ENCODE results near the gene FRG2B.
"Not testable (repeated sequence)": the region's sequence is repeated elsewhere in the genome, so short reads cannot be mapped to it uniquely, and the experiment has no call there.

Gene FRG2B

DNA sequence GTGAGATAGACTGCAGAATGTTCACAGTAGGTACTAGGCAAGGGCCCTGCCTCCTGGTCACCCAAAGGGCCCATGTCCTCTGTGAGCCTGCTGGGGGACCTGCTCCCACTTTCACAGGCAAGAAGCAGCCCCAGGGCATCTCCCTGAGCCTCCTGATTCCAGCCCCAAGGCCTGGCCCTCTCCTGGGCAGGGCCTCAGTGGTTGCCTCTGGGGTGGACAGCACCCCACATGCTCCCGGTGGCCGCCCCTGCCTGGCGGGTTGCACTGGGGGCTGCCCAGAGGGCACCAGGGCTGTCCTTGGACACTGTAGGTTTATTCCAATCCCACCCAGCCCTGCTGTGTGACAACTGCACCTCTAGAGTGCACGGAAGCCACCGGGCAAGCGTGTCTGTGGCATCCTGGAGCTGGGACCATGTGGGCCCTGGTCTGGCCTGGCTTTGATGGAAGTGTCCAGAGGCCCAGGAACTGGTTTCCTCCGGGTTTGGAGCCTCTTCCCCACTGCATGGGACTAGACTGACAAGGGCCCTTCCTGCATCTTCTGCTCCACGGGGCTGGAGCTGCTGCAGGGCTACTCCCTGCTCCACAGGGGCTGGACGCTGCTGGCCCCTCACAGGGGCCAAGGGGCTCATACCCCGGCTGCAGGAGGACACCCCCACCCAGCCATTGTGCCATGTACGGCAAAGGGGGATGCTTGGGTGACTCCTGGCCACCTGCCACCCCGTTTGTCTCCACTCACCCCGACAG is 36.2 kb downstream of the FRG2B start:
- H3K27me3 ChIP-seq (ENCODE audit: insufficient read depth, low read length) = no peaks in the 10 kb centered on the region
- H3K4me3 ChIP-seq (ENCODE audit: low read length) = no peak overlapping the region
- no peak overlapping the region for H3K27ac ChIP-seq (ENCODE audit: low read length)
- no peaks in the 10 kb centered on the region for H3K36me3 ChIP-seq (ENCODE audit: insufficient read depth, low read depth, low read length)
- H3K9me3 ChIP-seq (ENCODE audit: insufficient read depth, low read depth, low read length) = peaks cover 86% of the 10 kb centered on the region
- H3K9ac ChIP-seq (ENCODE audit: low read depth, low read length) = no peak overlapping the region
- H3K4me1 ChIP-seq (ENCODE audit: insufficient read depth, low read length) = no peaks in the 10 kb centered on the region

DNA sequence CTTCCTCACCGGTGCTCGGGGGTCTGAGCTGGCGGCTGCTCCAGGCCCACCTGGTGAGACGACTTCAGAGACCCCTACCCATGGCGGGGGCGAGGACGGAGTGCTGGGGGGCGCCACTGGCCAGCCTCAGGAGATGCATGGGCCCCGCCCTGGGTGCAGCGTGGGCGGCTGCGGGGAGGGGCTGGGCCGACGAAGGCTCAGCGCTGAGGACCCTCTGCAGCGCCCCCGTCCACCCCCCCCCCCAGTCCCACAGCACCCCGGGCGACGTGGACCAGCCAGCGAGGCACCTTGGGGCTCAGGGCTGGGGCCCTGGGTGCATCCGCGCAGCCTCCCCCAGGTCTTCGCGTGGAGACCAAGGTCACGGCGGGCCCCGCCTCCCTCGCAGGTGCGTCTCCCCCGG is 49.6 kb downstream of the FRG2B start:
- H3K9me3 ChIP-seq (ENCODE audit: insufficient read depth, low read depth, low read length) = peaks cover 19% of the 10 kb centered on the region
- H3K36me3 ChIP-seq (ENCODE audit: insufficient read depth, low read depth, low read length); H3K27me3 ChIP-seq (ENCODE audit: insufficient read depth, low read length); H3K27ac ChIP-seq (ENCODE audit: low read length); H3K9ac ChIP-seq (ENCODE audit: low read depth, low read length); H3K4me1 ChIP-seq (ENCODE audit: insufficient read depth, low read length); H3K4me3 ChIP-seq (ENCODE audit: low read length): not testable (repeated sequence)

All from iPS-20b (cell line).